Measurements from ENCODE around the gene VSIG4. TPM values are rescaled to one million over a fixed set of nuclear protein-coding genes. Genes with fewer than 3 reads are reported as not detected.

VSIG4 gene
- polyA plus RNA-seq, 1 experiment = not detected

DNA sequence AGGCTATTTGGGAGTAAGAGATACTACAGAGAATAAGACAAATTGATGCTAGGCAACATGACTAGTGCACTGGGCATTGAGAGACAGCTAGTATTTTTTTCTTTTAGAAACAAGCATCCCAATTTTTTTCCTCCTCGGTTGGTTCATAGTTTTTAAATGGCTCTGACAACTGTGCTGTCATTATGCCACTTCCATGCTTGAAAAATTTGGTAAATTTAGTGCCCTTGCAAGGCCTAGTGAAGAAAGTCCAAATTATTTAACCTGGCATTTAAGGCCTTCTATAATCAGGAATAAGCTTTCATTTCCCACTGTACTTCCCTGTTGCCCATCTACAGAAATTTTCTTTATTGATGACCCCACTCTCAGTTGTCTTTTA lies 15.8 kb downstream of the VSIG4 start:
- TF ChIP-seq, protein P1, sequence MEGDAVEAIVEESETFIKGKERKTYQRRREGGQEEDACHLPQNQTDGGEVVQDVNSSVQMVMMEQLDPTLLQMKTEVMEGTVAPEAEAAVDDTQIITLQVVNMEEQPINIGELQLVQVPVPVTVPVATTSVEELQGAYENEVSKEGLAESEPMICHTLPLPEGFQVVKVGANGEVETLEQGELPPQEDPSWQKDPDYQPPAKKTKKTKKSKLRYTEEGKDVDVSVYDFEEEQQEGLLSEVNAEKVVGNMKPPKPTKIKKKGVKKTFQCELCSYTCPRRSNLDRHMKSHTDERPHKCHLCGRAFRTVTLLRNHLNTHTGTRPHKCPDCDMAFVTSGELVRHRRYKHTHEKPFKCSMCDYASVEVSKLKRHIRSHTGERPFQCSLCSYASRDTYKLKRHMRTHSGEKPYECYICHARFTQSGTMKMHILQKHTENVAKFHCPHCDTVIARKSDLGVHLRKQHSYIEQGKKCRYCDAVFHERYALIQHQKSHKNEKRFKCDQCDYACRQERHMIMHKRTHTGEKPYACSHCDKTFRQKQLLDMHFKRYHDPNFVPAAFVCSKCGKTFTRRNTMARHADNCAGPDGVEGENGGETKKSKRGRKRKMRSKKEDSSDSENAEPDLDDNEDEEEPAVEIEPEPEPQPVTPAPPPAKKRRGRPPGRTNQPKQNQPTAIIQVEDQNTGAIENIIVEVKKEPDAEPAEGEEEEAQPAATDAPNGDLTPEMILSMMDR (IDR thresholded peaks at IDR 0.05; ENCODE audit: insufficient read depth, low read depth, low read length) = no peak
- Histone ChIP-seq H3K4me3 (ENCODE audit: low read depth, low read length) (no peak overlapping the region), H3K36me3 (ENCODE audit: control insufficient read depth, insufficient read depth, low read length) (no peaks in the 10 kb centered on the region), H3K27me3 (ENCODE audit: control insufficient read depth, insufficient read depth, low read length) (no peaks in the 10 kb centered on the region)
- CTCF ChIA-PET = interaction anchor here (0.6 kb wide), 1 partner anchor 522 kb away, joined by 3 read pairs; no protein-coding TSS in a partner anchor
- POLR2A ChIA-PET = no interaction called here
- DNase-seq (ENCODE audit: low read depth) = no peak

DNA sequence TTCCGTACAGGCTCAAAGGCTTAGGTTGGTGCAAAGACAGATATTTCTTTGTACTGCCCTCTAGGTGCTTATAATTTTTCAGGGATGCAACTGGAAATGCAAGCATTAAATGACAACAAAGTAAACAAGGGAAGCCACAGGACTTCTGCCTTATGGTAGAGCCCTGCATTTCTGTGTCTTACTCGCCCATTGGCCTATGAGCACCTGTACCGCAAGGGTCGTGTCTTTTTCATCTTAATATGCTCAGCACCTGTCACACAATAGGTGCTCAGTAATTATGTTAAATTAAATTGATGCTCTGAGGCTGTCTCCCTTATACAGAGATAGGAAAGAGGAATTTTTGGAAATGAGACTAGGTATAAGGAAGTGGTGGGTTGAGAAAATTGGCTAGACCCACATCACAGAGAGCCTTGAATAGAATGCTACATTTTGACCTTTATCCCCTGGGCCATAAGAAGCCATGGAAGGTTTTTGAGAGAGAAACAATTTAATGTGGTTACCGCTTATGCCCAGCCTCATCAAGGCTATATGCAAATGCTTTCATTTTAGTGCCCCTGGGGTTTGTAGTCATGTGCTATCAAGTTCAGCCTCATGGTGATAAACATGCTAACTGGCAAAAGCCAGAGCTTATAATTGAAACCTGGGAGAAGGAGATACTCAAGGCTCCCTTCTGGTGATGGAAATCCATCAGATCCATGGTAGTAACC lies 16.3 kb downstream of the VSIG4 start:
- ChIA-PET CTCF (interaction anchor here (0.6 kb wide), 1 partner anchor 522 kb away, joined by 3 read pairs; no protein-coding TSS in a partner anchor), POLR2A (no interaction called here)
- no peak overlapping the region for H3K4me3 ChIP-seq (ENCODE audit: low read depth, low read length)
- no peaks in the 10 kb centered on the region for H3K36me3 ChIP-seq (ENCODE audit: control insufficient read depth, insufficient read depth, low read length)
- DNase-seq (ENCODE audit: low read depth) = no peak
- no peaks in the 10 kb centered on the region for H3K27me3 ChIP-seq (ENCODE audit: control insufficient read depth, insufficient read depth, low read length)
- TF ChIP-seq, protein P1 (IDR thresholded peaks at IDR 0.05; ENCODE audit: insufficient read depth, low read depth, low read length) = no peak

DNA sequence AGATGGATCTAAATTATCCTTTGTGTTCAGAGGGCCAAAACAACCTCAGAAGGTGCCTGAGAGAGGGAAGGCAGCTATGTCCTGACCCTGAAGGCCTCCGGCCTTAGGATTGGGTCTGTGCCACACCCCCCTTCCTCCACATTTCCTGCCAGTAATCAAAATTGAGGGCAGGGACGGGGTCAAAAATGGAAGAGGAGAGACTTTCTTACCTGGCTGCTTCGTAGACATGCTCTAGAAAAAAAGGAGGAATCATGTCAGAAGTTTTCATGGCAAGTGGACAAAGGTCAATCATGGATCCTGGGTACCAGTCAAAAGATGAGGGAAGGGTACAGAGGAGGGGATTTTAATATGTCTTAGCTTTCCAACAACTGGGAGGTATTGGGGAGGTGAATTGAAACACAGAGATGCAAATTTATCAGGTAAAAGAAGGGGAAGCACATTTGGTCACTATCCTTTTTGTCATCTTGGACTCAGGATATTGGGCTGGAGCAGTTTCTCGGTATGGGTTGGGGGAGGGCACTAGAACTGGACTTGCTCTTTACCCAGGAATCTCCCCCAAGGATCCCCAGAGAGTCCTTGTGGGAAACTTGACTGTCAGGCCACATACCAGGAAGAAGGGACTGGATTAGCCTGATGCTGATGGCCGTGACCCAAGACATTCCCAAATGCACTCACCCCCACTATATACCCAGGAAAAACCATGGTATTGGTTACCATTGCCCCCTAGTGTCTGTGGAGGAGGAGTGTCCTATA lies 17.1 kb downstream of the VSIG4 start:
- H3K27me3 ChIP-seq (ENCODE audit: control insufficient read depth, insufficient read depth, low read length) = no peaks in the 10 kb centered on the region
- ChIA-PET CTCF (no interaction called here), POLR2A (no interaction called here)
- H3K4me3 ChIP-seq (ENCODE audit: low read depth, low read length) = no peak overlapping the region
- DNase-seq (ENCODE audit: low read depth) = no peak
- TF ChIP-seq, protein P1 (IDR thresholded peaks at IDR 0.05; ENCODE audit: insufficient read depth, low read depth, low read length) = no peak
- H3K36me3 ChIP-seq (ENCODE audit: control insufficient read depth, insufficient read depth, low read length) = no peaks in the 10 kb centered on the region

DNA sequence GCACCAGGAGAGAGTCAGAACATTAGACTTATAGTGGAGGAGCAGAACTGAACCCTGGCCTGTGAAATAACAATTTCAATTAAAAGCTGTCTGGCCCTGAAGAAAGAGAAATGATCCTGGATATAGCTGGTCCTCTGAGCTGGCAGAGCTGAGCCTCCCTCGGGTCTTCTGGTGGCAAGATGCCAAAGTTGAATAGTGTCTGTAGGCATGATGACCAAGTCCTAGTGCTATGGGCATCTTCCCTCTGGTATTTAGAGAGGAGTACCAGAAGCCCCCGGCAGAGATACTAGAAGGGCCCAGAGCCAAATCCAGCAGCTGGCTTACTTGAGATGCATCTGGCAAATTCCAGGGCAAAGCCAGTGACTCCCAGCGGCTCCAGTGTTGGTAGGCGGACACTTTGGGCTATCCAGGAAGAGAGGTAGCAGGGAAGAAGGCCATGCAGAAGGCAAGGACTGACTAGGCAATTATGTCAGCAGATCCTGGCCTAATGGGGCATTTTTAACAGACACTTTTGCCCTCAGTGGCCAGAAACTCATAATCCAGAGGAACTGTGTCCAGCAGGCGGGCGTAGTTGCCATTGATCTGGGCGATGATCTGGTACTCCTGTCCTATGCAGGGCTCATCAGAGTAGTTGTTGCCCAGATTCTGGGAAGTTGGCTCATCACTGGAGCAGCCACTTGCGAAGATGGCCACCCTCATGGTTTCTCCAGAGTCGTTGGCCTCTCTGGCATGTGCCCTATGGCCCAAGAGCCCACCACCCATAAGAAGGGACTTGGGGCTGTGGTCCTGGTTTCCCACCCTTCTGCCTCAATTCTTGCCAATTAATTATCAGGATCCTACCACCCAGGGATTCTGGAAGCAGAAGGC lies 17.9 kb downstream of the VSIG4 start:
- DNase-seq (ENCODE audit: low read depth) = no peak
- Histone ChIP-seq H3K4me3 (ENCODE audit: low read depth, low read length) (no peak overlapping the region), H3K27me3 (ENCODE audit: control insufficient read depth, insufficient read depth, low read length) (no peaks in the 10 kb centered on the region), H3K36me3 (ENCODE audit: control insufficient read depth, insufficient read depth, low read length) (no peaks in the 10 kb centered on the region)
- ChIA-PET CTCF (no interaction called here), POLR2A (no interaction called here)
- TF ChIP-seq, protein P1 (IDR thresholded peaks at IDR 0.05; ENCODE audit: insufficient read depth, low read depth, low read length) = no peak

DNA sequence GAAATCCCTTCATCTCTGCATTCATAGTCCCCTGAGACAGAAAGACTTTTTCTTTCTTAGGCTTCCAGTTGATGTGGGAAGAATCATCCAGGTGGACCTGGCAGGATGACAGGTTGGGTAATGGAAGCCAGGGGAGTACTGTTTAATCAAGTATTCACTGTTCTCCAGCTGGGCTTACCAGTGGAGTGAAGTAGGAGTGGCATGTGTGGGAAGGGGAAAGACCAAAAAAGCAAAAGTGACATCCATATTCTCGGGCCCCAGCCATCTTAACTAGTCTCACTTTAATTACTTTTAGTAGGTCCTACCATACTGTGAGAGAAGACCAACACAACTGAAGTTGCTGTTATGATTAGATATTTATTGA lies 18.5 kb downstream of the VSIG4 start:
- no peak for DNase-seq (ENCODE audit: low read depth)
- Histone ChIP-seq H3K36me3 (ENCODE audit: control insufficient read depth, insufficient read depth, low read length) (no peaks in the 10 kb centered on the region), H3K4me3 (ENCODE audit: low read depth, low read length) (no peak overlapping the region), H3K27me3 (ENCODE audit: control insufficient read depth, insufficient read depth, low read length) (no peaks in the 10 kb centered on the region)
- TF ChIP-seq, protein P1 (IDR thresholded peaks at IDR 0.05; ENCODE audit: insufficient read depth, low read depth, low read length) = no peak
- CTCF ChIA-PET = no interaction called here
- POLR2A ChIA-PET = no interaction called here
